SK-N-SH (cell line): Measurements from ENCODE around the gene HMX2. TPM values are rescaled to one million over a fixed set of nuclear protein-coding genes. Genes with fewer than 3 reads are reported as not detected.

Source experiments
- CTCF ChIA-PET: fragments of 300-600, 350-600 bp; formaldehyde crosslinking; extraction: SDS; loops from one replicate; lab custom pipeline; 2021; lab: Yijun Ruan, JAX
- POLR2A ChIA-PET: fragments of 350-600 bp; sonication (Branson Sonifier 250); formaldehyde crosslinking; extraction: SDS; loops from one replicate; lab custom pipeline; 2020; ENCODE audit warnings: antibody characterized with exemption, inconsistent platforms; lab: Yijun Ruan, JAX
- DNase-seq: peaks from one replicate; pipeline ENCODE4 v3.0.0; 2012
- H2AFZ ChIP-seq: fragments of 200-600 bp; sonication (generic); 2 replicates; pipeline ENCODE4 v1.8.1; 2016; ENCODE audit warnings: antibody characterized with exemption, mild to moderate bottlenecking, low read depth
- H3F3A ChIP-seq: fragments of 200-600 bp; sonication (generic); replicated peaks from 2 replicates; pipeline ENCODE3; 2016; ENCODE audit warnings: antibody characterized with exemption, mild to moderate bottlenecking; ENCODE audit not compliant: insufficient read depth
- H3K27ac ChIP-seq, 2 experiments: fragments of 200-500 bp in 1 of 2; fragments of 200-600 bp in 1 of 2; sonication (Bioruptor generic) in 1 of 2; sonication (generic), shearing (Covaris generic) in 1 of 2; 2 replicates each; pipeline versions ENCODE4 v1.5.1 to v1.6.1; 2014 to 2016; ENCODE audit warnings: low read depth in 2 of 2, inconsistent platforms in 1 of 2, low read length in 1 of 2, mild to moderate bottlenecking in 1 of 2, mixed read lengths in 1 of 2
- H3K27me3 ChIP-seq: fragments of 200-600 bp; sonication (generic), shearing (Covaris generic); 2 replicates; pipeline ENCODE4 v1.6.1; 2016; ENCODE audit warnings: mixed run types; ENCODE audit not compliant: insufficient read depth
- H3K36me3 ChIP-seq, 2 experiments: fragments of 200-500 bp in 1 of 2; fragments of 200-600 bp in 1 of 2; sonication (Bioruptor generic) in 1 of 2; sonication (generic) in 1 of 2; replicated peaks in 1 of 2; 2 replicates each; pipeline versions ENCODE3 to v1.5.1; 2014 to 2016; ENCODE audit warnings: low read length in 1 of 2, mild to moderate bottlenecking in 1 of 2; ENCODE audit not compliant: insufficient read depth in 2 of 2, control insufficient read depth in 1 of 2
- H3K4me1 ChIP-seq, 2 experiments: fragments of 200-500 bp in 1 of 2; fragments of 200-600 bp in 1 of 2; sonication (Bioruptor generic) in 1 of 2; sonication (generic), shearing (Covaris generic) in 1 of 2; 2 replicates each; pipeline versions ENCODE4 v1.5.1 to v1.6.1; 2014 to 2016; ENCODE audit warnings: low read depth in 1 of 2, low read length in 1 of 2, mixed run types in 1 of 2; ENCODE audit not compliant: insufficient read depth in 2 of 2, control insufficient read depth in 1 of 2
- H3K4me2 ChIP-seq: fragments of 200-600 bp; sonication (generic), shearing (Covaris generic); 2 replicates; pipeline ENCODE4 v1.6.1; 2017; ENCODE audit warnings: mixed run types
- H3K4me3 ChIP-seq, 2 experiments: fragments of 200-500 bp in 1 of 2; fragments of 200-600 bp in 1 of 2; sonication (Bioruptor generic) in 1 of 2; sonication (generic), shearing (Covaris generic) in 1 of 2; 2 replicates each; pipeline versions ENCODE4 v1.5.1 to v1.8.1; 2014 to 2016; ENCODE audit warnings: low read depth in 2 of 2, inconsistent platforms in 1 of 2, low read length in 1 of 2, mild to moderate bottlenecking in 1 of 2, mixed read lengths in 1 of 2, moderate library complexity in 1 of 2
- H3K79me2 ChIP-seq: fragments of 200-600 bp; sonication (generic); 2 replicates; pipeline ENCODE4 v1.8.1; 2017; ENCODE audit warnings: mild to moderate bottlenecking; ENCODE audit not compliant: insufficient read depth
- H3K9ac ChIP-seq: fragments of 200-600 bp; sonication (generic); 2 replicates; pipeline ENCODE4 v1.6.1; 2017; ENCODE audit warnings: mixed run types
- H3K9me2 ChIP-seq: fragments of 200-600 bp; sonication (generic); 2 replicates; pipeline ENCODE4 v1.6.1; 2017; ENCODE audit warnings: mixed run types
- H3K9me3 ChIP-seq: fragments of 200-600 bp; sonication (generic); 2 replicates; pipeline ENCODE4 v1.6.1; 2017; ENCODE audit warnings: mixed run types, mild to moderate bottlenecking, moderate library complexity
- H4K20me1 ChIP-seq: fragments of 200-600 bp; sonication (generic); 2 replicates; pipeline ENCODE4 v1.6.1; 2017; ENCODE audit warnings: mild to moderate bottlenecking, mixed run types; ENCODE audit not compliant: insufficient read depth
- CTCF ChIP-seq: fragments of 200-600 bp; sonication (generic); IDR thresholded peaks from 2 replicates; pipeline ENCODE4 v1.6.1; 2017; ENCODE audit warnings: antibody characterized with exemption, mild to moderate bottlenecking, moderate library complexity
- EZH2phosphoT487 ChIP-seq: fragments of 200-600 bp; sonication (generic); IDR thresholded peaks from 2 replicates; pipeline ENCODE4 v1.6.1; 2017; ENCODE audit warnings: low read depth, mixed run types, mild to moderate bottlenecking, antibody characterized with exemption, moderate library complexity, borderline replicate concordance
- GATA2 ChIP-seq: sonication (generic); formaldehyde crosslinking; IDR thresholded peaks from 2 replicates; pipeline ENCODE4 v1.5.0; 2020; ENCODE audit warnings: mild to moderate bottlenecking, missing genetic modification reagents
- NRF1 ChIP-seq: IDR thresholded peaks from 2 replicates; pipeline ENCODE4 v1.6.1; 2012; ENCODE audit warnings: low read depth, mild to moderate bottlenecking, low read length
- PBX3 ChIP-seq: IDR thresholded peaks from 2 replicates; pipeline ENCODE4; 2012
- RCOR1 ChIP-seq: fragments of 150-350 bp; IDR thresholded peaks from 2 replicates; pipeline ENCODE4 v1.6.1; 2017; ENCODE audit warnings: antibody characterized with exemption, low read length
- RFX5 ChIP-seq: IDR thresholded peaks from 2 replicates; pipeline ENCODE4 v1.6.1; 2012; ENCODE audit warnings: mild to moderate bottlenecking, improper control_type of control experiment, low read length
- TAF1 ChIP-seq: IDR thresholded peaks from 2 replicates; pipeline ENCODE4 v1.6.1; 2012; ENCODE audit warnings: low read depth, mild to moderate bottlenecking, low read length, moderate library complexity, borderline replicate concordance
- WGBS: methylation state at CpG from one replicate; pipeline ENCODE4 v1.1.6; 2017; ENCODE audit warnings: low lambda C conversion rate; 5-methylcytosine and 5-hydroxymethylcytosine counted together
- polyA plus RNA-seq, 3 experiments: library from polyadenylated mRNA; depleted of rRNA; stranded (reverse); fragments of >200 nt; gene quantifications; 2 replicates each; pipeline ENCODE4 v1.2.3, GENCODE V29; 2012
- TF ChIP-seq, protein P1 (sequence below): IDR thresholded peaks from 2 replicates; pipeline ENCODE4 v1.4.0; 2012; ENCODE audit warnings: low read depth, borderline replicate concordance

Gene HMX2
- polyA plus RNA-seq, 1 of the 3 experiments (the other 2 are of a cell fraction), result not detected

DNA sequence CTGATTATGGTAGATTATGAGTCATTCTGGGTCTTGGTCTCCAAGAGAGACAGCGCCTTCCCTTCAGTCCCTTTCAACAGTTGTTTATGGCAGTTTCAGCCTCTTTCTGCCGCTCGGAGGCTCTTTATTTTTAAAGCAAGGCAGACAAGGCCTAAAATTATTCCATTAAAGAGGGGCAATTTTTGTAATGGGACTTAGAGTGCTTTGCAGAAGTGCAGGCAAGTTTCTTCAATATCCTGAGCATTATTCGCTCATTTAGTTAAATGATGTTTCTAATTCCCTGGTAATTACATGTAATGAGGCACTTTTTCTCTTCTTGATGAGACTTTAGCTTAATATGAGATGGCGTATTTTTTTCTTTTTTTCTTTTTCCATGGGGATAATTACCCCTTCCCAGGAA lies 39.8 kb downstream of the HMX2 start:
- Histone ChIP-seq H3K27me3 (no peaks in the 10 kb centered on the region), H3K9me2 (no peaks in the 10 kb centered on the region), H3K4me1 (no peaks in the 10 kb centered on the region), H2AFZ (no peak overlapping the region), H3K4me3 (no peak overlapping the region), H3K27ac (no peak overlapping the region; a peak in 1 of 4 replicates), H3K36me3 (peaks cover 3 to 24% of the 10 kb centered on the region in 2 experiments), H3K9me3 (peaks cover 14% of the 10 kb centered on the region; the same call in 1 of the 2 replicates), H3F3A (no peaks in the 10 kb centered on the region), H4K20me1 (no peaks in the 10 kb centered on the region), H3K9ac (no peak overlapping the region), H3K4me2 (no peak overlapping the region), H3K79me2 (no peaks in the 10 kb centered on the region; the same call in 1 of the 2 replicates)
- WGBS, result 91% methylated on average over 5 of the region's 5 CpGs
- TF ChIP-seq PBX3, result no peak
- TF ChIP-seq TAF1, result no peak
- no peak for TF ChIP-seq GATA2 (CRISPR knock-in tag)
- no peak for TF ChIP-seq RFX5
- no peak for TF ChIP-seq EZH2phosphoT487
- TF ChIP-seq RCOR1, result no peak
- TF ChIP-seq, protein P1, sequence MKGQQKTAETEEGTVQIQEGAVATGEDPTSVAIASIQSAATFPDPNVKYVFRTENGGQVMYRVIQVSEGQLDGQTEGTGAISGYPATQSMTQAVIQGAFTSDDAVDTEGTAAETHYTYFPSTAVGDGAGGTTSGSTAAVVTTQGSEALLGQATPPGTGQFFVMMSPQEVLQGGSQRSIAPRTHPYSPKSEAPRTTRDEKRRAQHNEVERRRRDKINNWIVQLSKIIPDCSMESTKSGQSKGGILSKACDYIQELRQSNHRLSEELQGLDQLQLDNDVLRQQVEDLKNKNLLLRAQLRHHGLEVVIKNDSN, result no peak
- no peak for TF ChIP-seq CTCF
- CTCF ChIA-PET, result no interaction called here
- DNase-seq, result no peak
- POLR2A ChIA-PET, result no interaction called here

DNA sequence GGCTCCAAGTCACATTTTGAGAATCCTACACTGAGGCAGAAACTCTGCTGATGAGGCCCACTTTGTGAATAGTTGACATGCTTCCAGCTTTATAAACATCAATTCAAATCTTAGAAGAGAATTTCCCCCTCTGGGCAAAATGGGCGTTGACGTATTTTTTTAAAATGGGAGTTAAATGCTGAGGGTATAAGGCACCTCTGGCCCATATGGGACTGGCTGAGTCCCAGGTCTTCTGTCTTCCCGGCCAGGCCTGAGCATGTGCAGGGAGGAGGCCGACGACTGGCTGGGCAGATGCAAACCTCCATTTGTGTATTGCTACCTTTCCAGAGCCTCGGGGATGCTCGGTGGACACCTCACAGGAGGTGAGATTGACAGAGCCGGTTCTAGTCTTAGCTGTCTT lies 44.0 kb downstream of the HMX2 start:
- ChIA-PET CTCF (no interaction called here), POLR2A (no interaction called here)
- no peak overlapping the region for H2AFZ ChIP-seq
- H3K9me3 ChIP-seq, result no peaks in the 10 kb centered on the region
- no peak overlapping the region for H3K27ac ChIP-seq
- no peak overlapping the region for H3K9ac ChIP-seq
- H3K27me3 ChIP-seq, result no peaks in the 10 kb centered on the region
- no peaks in the 10 kb centered on the region for H3F3A ChIP-seq
- no peak overlapping the region for H3K4me2 ChIP-seq
- no peak for DNase-seq
- H3K4me1 ChIP-seq, result no peaks in the 10 kb centered on the region
- no peaks in the 10 kb centered on the region for H3K9me2 ChIP-seq
- no peaks in the 10 kb centered on the region for H3K79me2 ChIP-seq
- H3K36me3 ChIP-seq, result peaks cover 0 to 3% of the 10 kb centered on the region in 2 experiments
- no peak overlapping the region for H3K4me3 ChIP-seq
- no peaks in the 10 kb centered on the region for H4K20me1 ChIP-seq
- WGBS, result 90% methylated on average over 8 of the region's 8 CpGs
- TF ChIP-seq NRF1, result no peak
